WI38 (cell line): ENCODE results near the gene PCMT1.

Experiments
- H3K4me3 ChIP-seq: 2 replicates; pipeline ENCODE4 v1.5.1; 2011; ENCODE audit warnings: low read depth, mild to moderate bottlenecking, control low read depth, low read length
- TF ChIP-seq, protein P1 (sequence below): IDR thresholded peaks from 2 replicates; pipeline ENCODE4 v1.5.1; 2012; ENCODE audit warnings: low read depth, mild to moderate bottlenecking, control low read depth, low read length

Gene PCMT1

DNA sequence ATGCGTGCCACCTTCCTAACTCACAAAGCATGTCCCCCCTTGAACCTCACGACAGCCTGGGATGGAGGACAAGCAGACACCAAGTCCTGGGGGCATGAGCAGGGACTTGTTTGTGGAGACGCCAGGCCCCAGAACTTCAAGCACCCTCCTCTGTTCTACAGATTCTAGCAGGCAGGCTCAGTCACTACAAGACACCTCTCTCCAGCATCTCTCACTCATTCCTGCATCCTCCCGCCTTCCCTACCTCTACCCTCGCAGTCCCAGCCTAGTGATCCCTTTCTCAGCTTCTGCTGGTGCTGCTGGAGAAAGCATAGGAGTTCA is 110.9 kb downstream of the PCMT1 start:
- TF ChIP-seq, protein P1, sequence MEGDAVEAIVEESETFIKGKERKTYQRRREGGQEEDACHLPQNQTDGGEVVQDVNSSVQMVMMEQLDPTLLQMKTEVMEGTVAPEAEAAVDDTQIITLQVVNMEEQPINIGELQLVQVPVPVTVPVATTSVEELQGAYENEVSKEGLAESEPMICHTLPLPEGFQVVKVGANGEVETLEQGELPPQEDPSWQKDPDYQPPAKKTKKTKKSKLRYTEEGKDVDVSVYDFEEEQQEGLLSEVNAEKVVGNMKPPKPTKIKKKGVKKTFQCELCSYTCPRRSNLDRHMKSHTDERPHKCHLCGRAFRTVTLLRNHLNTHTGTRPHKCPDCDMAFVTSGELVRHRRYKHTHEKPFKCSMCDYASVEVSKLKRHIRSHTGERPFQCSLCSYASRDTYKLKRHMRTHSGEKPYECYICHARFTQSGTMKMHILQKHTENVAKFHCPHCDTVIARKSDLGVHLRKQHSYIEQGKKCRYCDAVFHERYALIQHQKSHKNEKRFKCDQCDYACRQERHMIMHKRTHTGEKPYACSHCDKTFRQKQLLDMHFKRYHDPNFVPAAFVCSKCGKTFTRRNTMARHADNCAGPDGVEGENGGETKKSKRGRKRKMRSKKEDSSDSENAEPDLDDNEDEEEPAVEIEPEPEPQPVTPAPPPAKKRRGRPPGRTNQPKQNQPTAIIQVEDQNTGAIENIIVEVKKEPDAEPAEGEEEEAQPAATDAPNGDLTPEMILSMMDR, result no peak
- H3K4me3 ChIP-seq, result peak overlapping the region; percentile 64
